ENCODE data around the gene VPS13A. TPM values are rescaled to one million over a fixed set of nuclear protein-coding genes. Genes with fewer than 3 reads are reported as not detected.

Gene VPS13A
- total and polyA plus RNA-seq, 9 of the 15 experiments (the other 6 are each of a cell fraction or from before 2014, with no cell fraction given): 5.6 to 29.9 (median 14.7) TPM

DNA sequence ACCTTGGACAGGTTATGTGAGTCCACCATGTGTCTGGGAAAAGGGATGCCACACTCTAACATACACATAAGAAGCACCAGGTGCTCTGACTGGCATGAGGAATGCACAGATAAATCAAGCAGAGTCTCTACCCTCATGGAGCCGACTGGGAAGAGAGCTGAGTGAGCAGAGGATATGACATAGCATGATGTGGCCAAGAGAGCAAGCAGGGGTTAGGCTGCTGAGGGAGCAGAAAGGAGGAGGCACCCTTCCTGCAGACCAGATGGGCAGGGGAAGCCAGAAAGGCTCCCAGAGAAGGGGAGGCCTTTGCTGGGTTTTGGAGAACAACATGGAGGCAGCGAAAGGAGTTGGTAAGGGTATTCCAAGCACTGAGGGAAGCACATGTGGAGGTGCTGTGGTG lies 247.7 kb downstream of the VPS13A start:
- no peak for FAIRE-seq
- H3K4me3 ChIP-seq: no peak overlapping the region
- H3K36me3 ChIP-seq (ENCODE audit: control insufficient read depth, insufficient read depth, low read length): no peaks in the 10 kb centered on the region
- no peaks in the 10 kb centered on the region for H3K9me3 ChIP-seq (replicated peaks; ENCODE audit: control insufficient read depth, insufficient read depth, low read depth, low read length)
- no peak for ATAC-seq
- no peak overlapping the region for H3K4me2 ChIP-seq (ENCODE audit: insufficient read depth, low read length)
- DNase-seq (ENCODE audit: extremely low read depth in 1 of 4, low spot score in 3 of 4): no peak
- in situ Hi-C loops (cut with MboI) (loop anchor here (25.0 kb wide), 1 partner anchor 937 kb away; no protein-coding TSS in a partner anchor), intact Hi-C loops (cut with micrococcal nuclease) (no loop called here)
- no peaks in the 10 kb centered on the region for H3K79me2 ChIP-seq (ENCODE audit: control insufficient read depth, insufficient read depth, low read length)
- H4K20me1 ChIP-seq (replicated peaks; ENCODE audit: control insufficient read depth, insufficient read depth, low read length): no peaks in the 10 kb centered on the region
- CTCF ChIA-PET (ENCODE audit: low intra/inter-chr PET ratio): no interaction called here
- BruUV-seq (replicated peaks): no TSS peak
- WGBS (ENCODE audit: insufficient coverage, low coverage, missing lambda C conversion rate): 0% methylated on average over 2 of the region's 2 CpGs
- POLR2A ChIA-PET: no interaction called here
- H3K9me1 ChIP-seq (ENCODE audit: control insufficient read depth, insufficient read depth, low read length): no peaks in the 10 kb centered on the region
- H2AFZ ChIP-seq (ENCODE audit: low read depth, low read length): no peak overlapping the region
- peaks cover 5 to 16% of the 10 kb centered on the region in 2 experiments; a peak in 3 of 5 replicates for H3K27me3 ChIP-seq (ENCODE audit: control insufficient read depth in 2 of 2, insufficient read depth in 2 of 2, low read length in 2 of 2)
- no peak for TF ChIP-seq SAFB (IDR thresholded peaks at IDR 0.05; ENCODE audit: borderline replicate concordance, low read depth, low read length)
- H3K9ac ChIP-seq (ENCODE audit: insufficient read depth in 1 of 2, low read depth in 2 of 2, low read length in 2 of 2): no peak overlapping the region
- no peaks in the 10 kb centered on the region for H3K4me1 ChIP-seq (replicated peaks in 1 of 2; ENCODE audit: control insufficient read depth in 2 of 2, insufficient read depth in 2 of 2, low read length in 2 of 2)
- H3K27ac ChIP-seq (ENCODE audit: extremely low read depth, low read depth, low read length): no peak overlapping the region

DNA sequence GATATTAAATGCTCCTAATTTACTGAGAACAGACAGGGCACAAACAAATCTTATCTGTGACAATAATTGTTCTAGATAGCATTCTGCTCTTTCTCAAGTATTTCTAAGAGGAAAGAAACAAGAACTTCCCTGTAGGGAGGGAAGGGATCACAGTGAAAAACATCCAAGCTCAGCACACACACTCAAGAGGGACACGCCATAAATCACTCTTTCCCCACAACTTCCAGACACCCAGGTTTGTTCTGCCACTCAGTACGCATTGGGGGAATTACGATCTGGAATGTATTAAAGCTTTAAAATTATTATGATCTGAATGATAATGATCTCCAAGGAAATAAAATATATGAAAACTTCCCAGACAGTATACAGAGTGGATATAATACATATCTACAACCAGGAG lies 249.4 kb downstream of the VPS13A start:
- Histone ChIP-seq H3K79me2 (ENCODE audit: control insufficient read depth, insufficient read depth, low read length) (no peaks in the 10 kb centered on the region), H2AFZ (ENCODE audit: low read depth, low read length) (no peak overlapping the region), H3K27ac (ENCODE audit: extremely low read depth, low read depth, low read length) (no peak overlapping the region), H3K4me2 (ENCODE audit: insufficient read depth, low read length) (no peak overlapping the region), H3K4me3 (no peak overlapping the region), H3K9me1 (ENCODE audit: control insufficient read depth, insufficient read depth, low read length) (no peaks in the 10 kb centered on the region), H3K9ac (ENCODE audit: insufficient read depth in 1 of 2, low read depth in 2 of 2, low read length in 2 of 2) (no peak overlapping the region), H3K27me3 (ENCODE audit: control insufficient read depth in 2 of 2, insufficient read depth in 2 of 2, low read length in 2 of 2) (peaks cover 5 to 21% of the 10 kb centered on the region in 2 experiments; a peak in 3 of 5 replicates), H3K4me1 (replicated peaks in 1 of 2; ENCODE audit: control insufficient read depth in 2 of 2, insufficient read depth in 2 of 2, low read length in 2 of 2) (no peaks in the 10 kb centered on the region), H3K9me3 (replicated peaks; ENCODE audit: control insufficient read depth, insufficient read depth, low read depth, low read length) (no peaks in the 10 kb centered on the region), H3K36me3 (ENCODE audit: control insufficient read depth, insufficient read depth, low read length) (no peaks in the 10 kb centered on the region), H4K20me1 (replicated peaks; ENCODE audit: control insufficient read depth, insufficient read depth, low read length) (no peaks in the 10 kb centered on the region)
- FAIRE-seq: no peak
- BruUV-seq (replicated peaks): no TSS peak
- ATAC-seq: no peak
- ChIA-PET POLR2A (no interaction called here), CTCF (ENCODE audit: low intra/inter-chr PET ratio) (no interaction called here)
- no peak for DNase-seq (ENCODE audit: extremely low read depth in 1 of 4, low spot score in 3 of 4)
- WGBS (ENCODE audit: insufficient coverage, low coverage, missing lambda C conversion rate): 39% methylated on average over 3 of the region's 3 CpGs
- in situ Hi-C loops (cut with MboI): loop anchor here (25.0 kb wide), 1 partner anchor 936 kb away; no protein-coding TSS in a partner anchor
- intact Hi-C loops (cut with micrococcal nuclease): no loop called here
- TF ChIP-seq POLR2A (conservative IDR thresholded peaks at IDR 0.05): no peak
- no peak for TF ChIP-seq TAF15 (IDR thresholded peaks at IDR 0.05; ENCODE audit: low read depth, low read length)
- no peak for TF ChIP-seq SP2 (IDR thresholded peaks at IDR 0.05; ENCODE audit: extremely low read depth, low read depth, low read length, poor library complexity, severe bottlenecking)
- TF ChIP-seq, protein P1, sequence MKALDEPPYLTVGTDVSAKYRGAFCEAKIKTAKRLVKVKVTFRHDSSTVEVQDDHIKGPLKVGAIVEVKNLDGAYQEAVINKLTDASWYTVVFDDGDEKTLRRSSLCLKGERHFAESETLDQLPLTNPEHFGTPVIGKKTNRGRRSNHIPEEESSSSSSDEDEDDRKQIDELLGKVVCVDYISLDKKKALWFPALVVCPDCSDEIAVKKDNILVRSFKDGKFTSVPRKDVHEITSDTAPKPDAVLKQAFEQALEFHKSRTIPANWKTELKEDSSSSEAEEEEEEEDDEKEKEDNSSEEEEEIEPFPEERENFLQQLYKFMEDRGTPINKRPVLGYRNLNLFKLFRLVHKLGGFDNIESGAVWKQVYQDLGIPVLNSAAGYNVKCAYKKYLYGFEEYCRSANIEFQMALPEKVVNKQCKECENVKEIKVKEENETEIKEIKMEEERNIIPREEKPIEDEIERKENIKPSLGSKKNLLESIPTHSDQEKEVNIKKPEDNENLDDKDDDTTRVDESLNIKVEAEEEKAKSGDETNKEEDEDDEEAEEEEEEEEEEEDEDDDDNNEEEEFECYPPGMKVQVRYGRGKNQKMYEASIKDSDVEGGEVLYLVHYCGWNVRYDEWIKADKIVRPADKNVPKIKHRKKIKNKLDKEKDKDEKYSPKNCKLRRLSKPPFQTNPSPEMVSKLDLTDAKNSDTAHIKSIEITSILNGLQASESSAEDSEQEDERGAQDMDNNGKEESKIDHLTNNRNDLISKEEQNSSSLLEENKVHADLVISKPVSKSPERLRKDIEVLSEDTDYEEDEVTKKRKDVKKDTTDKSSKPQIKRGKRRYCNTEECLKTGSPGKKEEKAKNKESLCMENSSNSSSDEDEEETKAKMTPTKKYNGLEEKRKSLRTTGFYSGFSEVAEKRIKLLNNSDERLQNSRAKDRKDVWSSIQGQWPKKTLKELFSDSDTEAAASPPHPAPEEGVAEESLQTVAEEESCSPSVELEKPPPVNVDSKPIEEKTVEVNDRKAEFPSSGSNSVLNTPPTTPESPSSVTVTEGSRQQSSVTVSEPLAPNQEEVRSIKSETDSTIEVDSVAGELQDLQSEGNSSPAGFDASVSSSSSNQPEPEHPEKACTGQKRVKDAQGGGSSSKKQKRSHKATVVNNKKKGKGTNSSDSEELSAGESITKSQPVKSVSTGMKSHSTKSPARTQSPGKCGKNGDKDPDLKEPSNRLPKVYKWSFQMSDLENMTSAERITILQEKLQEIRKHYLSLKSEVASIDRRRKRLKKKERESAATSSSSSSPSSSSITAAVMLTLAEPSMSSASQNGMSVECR (CRISPR knock-in tag; IDR thresholded peaks at IDR 0.05): no peak
- no peak for TF ChIP-seq ZNF12 (CRISPR knock-in tag; IDR thresholded peaks at IDR 0.05)
- TF ChIP-seq PCBP2 (IDR thresholded peaks at IDR 0.05; ENCODE audit: low read depth, low read length, poor library complexity, severe bottlenecking): no peak
- no peak for TF ChIP-seq ZNF133 (CRISPR knock-in tag; IDR thresholded peaks at IDR 0.05)
- TF ChIP-seq SP1 (CRISPR knock-in tag; IDR thresholded peaks at IDR 0.05): no peak
- TF ChIP-seq, protein P2, sequence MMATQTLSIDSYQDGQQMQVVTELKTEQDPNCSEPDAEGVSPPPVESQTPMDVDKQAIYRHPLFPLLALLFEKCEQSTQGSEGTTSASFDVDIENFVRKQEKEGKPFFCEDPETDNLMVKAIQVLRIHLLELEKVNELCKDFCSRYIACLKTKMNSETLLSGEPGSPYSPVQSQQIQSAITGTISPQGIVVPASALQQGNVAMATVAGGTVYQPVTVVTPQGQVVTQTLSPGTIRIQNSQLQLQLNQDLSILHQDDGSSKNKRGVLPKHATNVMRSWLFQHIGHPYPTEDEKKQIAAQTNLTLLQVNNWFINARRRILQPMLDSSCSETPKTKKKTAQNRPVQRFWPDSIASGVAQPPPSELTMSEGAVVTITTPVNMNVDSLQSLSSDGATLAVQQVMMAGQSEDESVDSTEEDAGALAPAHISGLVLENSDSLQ (IDR thresholded peaks at IDR 0.05): no peak
- TF ChIP-seq ZEB2 (IDR thresholded peaks at IDR 0.05): no peak
- TF ChIP-seq SLC30A9 (CRISPR knock-in tag; IDR thresholded peaks at IDR 0.05): no peak

Data from K562 (cell line).